ENCODE measurements around the gene TRAFD1.
"Not testable (repeated sequence)": the region's sequence is repeated elsewhere in the genome, so short reads cannot be mapped to it uniquely, and the experiment has no call there.

TRAFD1 gene

DNA sequence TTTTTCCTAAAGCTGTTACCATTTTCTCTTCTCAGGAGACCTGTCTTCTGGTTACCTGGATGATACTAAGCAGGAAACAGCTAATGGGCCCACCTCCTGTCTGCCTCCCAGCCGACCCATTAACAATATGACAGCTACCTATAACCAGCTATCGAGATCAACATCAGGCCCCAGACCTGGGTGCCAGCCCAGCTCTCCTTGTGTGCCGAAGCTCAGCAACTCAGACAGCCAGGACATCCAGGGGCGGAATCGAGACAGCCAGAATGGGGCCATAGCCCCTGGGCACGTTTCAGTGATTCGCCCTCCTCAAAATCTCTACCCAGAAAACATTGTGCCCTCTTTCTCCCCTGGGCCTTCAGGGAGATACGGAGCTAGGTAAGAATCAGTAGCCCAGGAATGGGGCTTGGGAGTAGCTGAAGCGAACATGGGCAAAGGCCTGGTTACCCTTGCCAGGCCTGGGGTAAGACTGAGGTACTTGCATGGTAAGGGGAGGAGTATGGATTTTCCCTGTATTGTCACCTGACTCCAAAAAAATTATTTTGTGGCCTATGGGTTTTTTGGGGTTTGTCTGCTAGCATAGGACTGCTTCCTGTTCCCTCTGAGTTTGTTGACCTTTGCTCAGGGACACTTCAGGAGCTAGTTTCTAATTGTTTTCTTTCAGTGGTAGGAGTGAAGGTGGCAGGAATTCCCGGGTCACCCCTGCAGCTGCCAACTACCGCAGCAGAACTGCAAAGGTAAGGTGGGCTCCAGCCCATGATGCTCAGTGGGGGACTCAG is 26.6 kb downstream of the TRAFD1 start:
- no peak for DNase-seq (ENCODE audit: low read depth)
- TF ChIP-seq, protein P1, sequence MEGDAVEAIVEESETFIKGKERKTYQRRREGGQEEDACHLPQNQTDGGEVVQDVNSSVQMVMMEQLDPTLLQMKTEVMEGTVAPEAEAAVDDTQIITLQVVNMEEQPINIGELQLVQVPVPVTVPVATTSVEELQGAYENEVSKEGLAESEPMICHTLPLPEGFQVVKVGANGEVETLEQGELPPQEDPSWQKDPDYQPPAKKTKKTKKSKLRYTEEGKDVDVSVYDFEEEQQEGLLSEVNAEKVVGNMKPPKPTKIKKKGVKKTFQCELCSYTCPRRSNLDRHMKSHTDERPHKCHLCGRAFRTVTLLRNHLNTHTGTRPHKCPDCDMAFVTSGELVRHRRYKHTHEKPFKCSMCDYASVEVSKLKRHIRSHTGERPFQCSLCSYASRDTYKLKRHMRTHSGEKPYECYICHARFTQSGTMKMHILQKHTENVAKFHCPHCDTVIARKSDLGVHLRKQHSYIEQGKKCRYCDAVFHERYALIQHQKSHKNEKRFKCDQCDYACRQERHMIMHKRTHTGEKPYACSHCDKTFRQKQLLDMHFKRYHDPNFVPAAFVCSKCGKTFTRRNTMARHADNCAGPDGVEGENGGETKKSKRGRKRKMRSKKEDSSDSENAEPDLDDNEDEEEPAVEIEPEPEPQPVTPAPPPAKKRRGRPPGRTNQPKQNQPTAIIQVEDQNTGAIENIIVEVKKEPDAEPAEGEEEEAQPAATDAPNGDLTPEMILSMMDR (IDR thresholded peaks at IDR 0.05; ENCODE audit: low read depth, low read length), result no peak
- TF ChIP-seq, protein P2, sequence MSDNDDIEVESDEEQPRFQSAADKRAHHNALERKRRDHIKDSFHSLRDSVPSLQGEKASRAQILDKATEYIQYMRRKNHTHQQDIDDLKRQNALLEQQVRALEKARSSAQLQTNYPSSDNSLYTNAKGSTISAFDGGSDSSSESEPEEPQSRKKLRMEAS (IDR thresholded peaks at IDR 0.05; ENCODE audit: low read depth, low read length), result no peak
- no peak for TF ChIP-seq POLR2A (IDR thresholded peaks at IDR 0.05; ENCODE audit: extremely low read depth, insufficient read length)
- no peak for TF ChIP-seq MYC (IDR thresholded peaks at IDR 0.05; ENCODE audit: low read depth, low read length)
- H3K4me3 ChIP-seq (ENCODE audit: low read depth, low read length), result no peak overlapping the region

DNA sequence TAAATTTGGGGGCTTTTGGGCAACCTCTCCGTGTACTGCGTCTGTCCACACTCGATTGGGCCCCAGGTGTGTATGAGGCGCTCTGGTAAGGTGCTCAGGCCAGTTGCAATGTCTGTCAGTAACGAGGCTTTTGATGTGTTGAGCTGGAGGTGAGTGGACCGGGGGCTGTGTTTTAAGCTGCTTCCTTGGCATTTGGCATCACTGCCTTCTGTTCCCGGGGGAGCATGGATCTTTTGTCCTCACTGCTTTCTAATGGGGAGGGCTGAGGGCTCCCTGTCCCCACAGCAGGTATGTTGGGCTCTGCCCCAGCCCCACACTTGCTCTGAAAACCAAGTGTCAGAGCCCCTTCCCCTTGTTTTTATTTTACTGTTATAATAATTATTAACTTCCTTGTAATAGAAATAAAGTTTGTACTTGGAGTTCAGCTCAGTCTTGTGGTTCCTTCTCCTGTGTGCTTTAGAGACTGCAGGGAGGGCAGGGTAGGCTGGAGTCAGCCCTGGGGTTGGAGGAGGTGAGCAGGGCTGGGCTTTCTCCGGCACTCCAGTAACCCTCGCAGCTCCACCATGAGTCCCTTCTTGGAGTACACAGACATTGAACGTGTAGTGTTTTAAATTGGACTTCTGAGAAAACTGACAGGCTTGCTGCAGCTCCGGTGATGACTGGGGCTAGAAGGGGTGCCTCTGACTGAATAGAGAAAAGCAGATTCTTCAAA is 28.0 kb downstream of the TRAFD1 start:
- H3K4me3 ChIP-seq (ENCODE audit: low read depth, low read length), result no peak overlapping the region
- no peak for DNase-seq (ENCODE audit: low read depth)
- TF ChIP-seq, protein P1 (IDR thresholded peaks at IDR 0.05; ENCODE audit: low read depth, low read length), result no peak
- TF ChIP-seq, protein P2 (IDR thresholded peaks at IDR 0.05; ENCODE audit: low read depth, low read length), result no peak
- TF ChIP-seq MYC (IDR thresholded peaks at IDR 0.05; ENCODE audit: low read depth, low read length), result no peak
- TF ChIP-seq POLR2A (IDR thresholded peaks at IDR 0.05; ENCODE audit: extremely low read depth, insufficient read length), result no peak

DNA sequence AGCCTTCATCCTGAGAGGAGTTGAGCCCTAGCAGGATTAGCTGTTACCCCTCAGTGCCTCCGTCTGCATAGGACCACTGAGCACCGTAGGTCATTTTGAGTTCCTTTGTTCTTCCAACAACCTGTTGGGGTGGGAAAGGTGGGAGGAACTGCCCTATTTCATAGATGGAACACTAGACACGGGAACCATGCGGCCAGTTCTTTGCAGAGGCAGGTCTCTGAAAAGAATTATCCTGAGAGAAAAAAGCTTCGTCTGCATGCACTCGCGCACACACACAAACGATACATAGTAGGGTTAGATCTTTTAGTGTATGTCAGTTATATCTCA is 28.5 kb downstream of the TRAFD1 start:
- H3K4me3 ChIP-seq (ENCODE audit: low read depth, low read length), result no peak overlapping the region
- no peak for DNase-seq (ENCODE audit: low read depth)
- TF ChIP-seq, protein P1 (IDR thresholded peaks at IDR 0.05; ENCODE audit: low read depth, low read length), result no peak
- TF ChIP-seq, protein P2 (IDR thresholded peaks at IDR 0.05; ENCODE audit: low read depth, low read length), result no peak
- TF ChIP-seq POLR2A (IDR thresholded peaks at IDR 0.05; ENCODE audit: extremely low read depth, insufficient read length) (no peak), MYC (IDR thresholded peaks at IDR 0.05; ENCODE audit: low read depth, low read length) (no peak)

DNA sequence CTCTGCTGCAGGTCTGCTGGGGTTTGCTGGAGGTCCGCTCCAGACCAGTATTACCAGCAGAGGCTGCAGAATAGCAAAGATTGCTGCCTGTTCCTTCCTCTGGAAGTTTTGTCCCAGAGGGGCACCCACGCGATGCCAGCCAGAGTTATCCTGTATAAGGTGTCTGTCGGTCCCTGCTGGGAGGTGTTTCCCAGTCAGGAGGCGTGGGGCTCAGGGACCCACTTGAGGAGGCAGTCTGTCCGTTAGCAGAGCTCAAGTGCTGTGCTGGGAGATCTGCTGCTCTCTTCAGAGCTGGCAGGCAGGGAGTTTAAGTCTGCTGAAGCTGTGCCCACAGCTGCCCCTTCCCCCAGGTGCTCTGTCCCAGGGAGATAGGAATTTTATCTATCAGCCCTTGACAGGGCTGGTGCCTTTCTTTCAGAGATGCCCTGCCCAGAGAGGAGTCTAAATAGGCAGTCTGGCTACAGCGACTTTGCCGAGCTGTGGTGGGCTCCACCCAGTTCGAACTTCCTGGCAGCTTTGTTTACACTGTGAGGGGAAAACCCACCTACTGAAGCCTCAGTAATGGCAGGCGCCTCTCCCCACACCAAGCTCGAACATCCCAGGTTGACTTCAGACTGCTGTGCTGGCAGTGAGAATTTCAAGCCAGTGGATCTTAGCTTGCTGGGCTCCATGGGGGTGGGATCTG is 33.2 kb downstream of the TRAFD1 start:
- not testable (repeated sequence) for DNase-seq (ENCODE audit: low read depth); H3K4me3 ChIP-seq (ENCODE audit: low read depth, low read length)

DNA sequence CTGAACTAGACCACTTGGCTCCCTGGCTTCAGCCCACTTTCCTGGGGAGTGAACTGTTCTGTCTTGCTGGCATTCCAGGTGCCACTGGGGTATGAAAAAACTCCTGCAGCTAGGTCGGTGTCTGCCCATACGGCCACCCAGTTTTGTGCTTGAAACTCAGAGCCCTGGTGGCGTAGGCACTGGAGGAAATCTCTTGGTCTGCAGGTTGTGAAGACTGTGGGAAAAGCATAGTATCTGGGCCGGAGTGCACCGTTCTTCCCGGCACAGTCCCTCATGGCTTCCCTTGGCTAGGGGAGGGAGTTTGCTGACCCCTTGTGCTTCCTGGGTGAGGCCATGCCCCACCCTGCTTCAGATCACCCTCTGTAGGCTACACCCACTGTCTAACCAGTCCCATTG is 33.8 kb downstream of the TRAFD1 start:
- no peak for DNase-seq (ENCODE audit: low read depth)
- no peak overlapping the region for H3K4me3 ChIP-seq (ENCODE audit: low read depth, low read length)
- TF ChIP-seq, protein P2 (IDR thresholded peaks at IDR 0.05; ENCODE audit: low read depth, low read length), result no peak
- TF ChIP-seq MYC (IDR thresholded peaks at IDR 0.05; ENCODE audit: low read depth, low read length) (no peak), POLR2A (IDR thresholded peaks at IDR 0.05; ENCODE audit: extremely low read depth, insufficient read length) (no peak)
- TF ChIP-seq, protein P1 (IDR thresholded peaks at IDR 0.05; ENCODE audit: low read depth, low read length), result no peak

DNA sequence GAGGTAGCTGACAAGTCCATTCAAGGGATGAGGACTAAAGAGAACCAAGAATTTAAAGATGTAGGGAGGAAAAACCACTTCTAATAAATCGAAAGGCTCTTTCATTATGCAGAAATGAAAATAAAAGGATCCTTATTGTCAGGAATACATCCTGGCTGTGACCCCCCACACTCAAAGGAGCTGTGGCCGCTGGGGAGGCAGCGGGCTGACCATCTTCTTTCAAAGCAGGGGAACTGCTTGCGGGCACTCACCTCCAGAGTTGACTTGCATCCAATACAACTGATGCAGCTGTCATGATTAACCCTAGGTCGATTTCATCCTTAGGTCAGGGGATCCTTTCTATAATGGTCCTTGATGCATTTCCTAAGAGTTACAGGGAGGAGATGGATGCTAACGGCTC is 35.3 kb downstream of the TRAFD1 start:
- no peak overlapping the region for H3K4me3 ChIP-seq (ENCODE audit: low read depth, low read length)
- DNase-seq (ENCODE audit: low read depth), result no peak
- TF ChIP-seq MYC (IDR thresholded peaks at IDR 0.05; ENCODE audit: low read depth, low read length), result no peak
- TF ChIP-seq POLR2A (IDR thresholded peaks at IDR 0.05; ENCODE audit: extremely low read depth, insufficient read length), result no peak
- TF ChIP-seq, protein P1 (IDR thresholded peaks at IDR 0.05; ENCODE audit: low read depth, low read length), result no peak
- TF ChIP-seq, protein P2 (IDR thresholded peaks at IDR 0.05; ENCODE audit: low read depth, low read length), result no peak
